Measurements from ENCODE around the gene CARD19. TPM values are rescaled to one million over a fixed set of nuclear protein-coding genes. Genes with fewer than 3 reads are reported as not detected.

CARD19 gene
- total RNA-seq: 10 to 100 TPM; 43.2 to 43.6 TPM
- polyA plus RNA-seq: 66.4 TPM

- H3K9me3 Mint-ChIP-seq: no peaks in the 10 kb centered on the region
- peak within 1 kb of the TSS; percentile 91 for H3K27ac ChIP-seq (ENCODE audit: low read depth, low read length)
- H3K4me3 Mint-ChIP-seq: peak within 1 kb of the TSS; percentile 87 to 93 (median 90)
- CTCF ChIA-PET: interaction anchor here (1.3 to 4.2 kb wide), 3 partner anchors 12 to 140 kb away, joined by 3 to 34 read pairs (median 4); no protein-coding TSS in a partner anchor
- no peaks in the 10 kb centered on the region for H3K27me3 ChIP-seq (ENCODE audit: insufficient read depth, low read length, poor library complexity, severe bottlenecking)
- H3K36me3 Mint-ChIP-seq: peaks cover 0 to 11% (median 0%) of the 10 kb centered on the region in 3 donors
- peak within 1 kb of the TSS; percentile 94 to 99 (median 96) for H3K27ac Mint-ChIP-seq
- H3K4me3 ChIP-seq (ENCODE audit: low read length): peak within 1 kb of the TSS; percentile 76
- H3K4me1 ChIP-seq (ENCODE audit: insufficient read depth, low read length): peaks cover 63% of the 10 kb centered on the region
- POLR2A ChIA-PET: interaction anchor here (0.9 to 2.6 kb wide), 4 partner anchors 32 to 426 kb away, joined by 3 to 17 read pairs (median 3); partner anchors contain the start of genes IPPK and NINJ1
- H3K27me3 Mint-ChIP-seq: no peaks in the 10 kb centered on the region
- DNase-seq: peak in 4 of 5 donors; percentile 52 to 75 (median 62)
- no peaks in the 10 kb centered on the region for H3K9me3 ChIP-seq (ENCODE audit: low read length)
- H3K36me3 ChIP-seq (ENCODE audit: insufficient read depth, low read length): no peaks in the 10 kb centered on the region
- peaks cover 63 to 81% (median 67%) of the 10 kb centered on the region in 3 donors for H3K4me1 Mint-ChIP-seq
Measured at GRCh38 chr9:93096131-93096802, at the start of gene CARD19. TSS of gene CARD19 (plus strand) at chr9:93096217. CDS start at chr9:93096346, 129 bp downstream.

DNA sequence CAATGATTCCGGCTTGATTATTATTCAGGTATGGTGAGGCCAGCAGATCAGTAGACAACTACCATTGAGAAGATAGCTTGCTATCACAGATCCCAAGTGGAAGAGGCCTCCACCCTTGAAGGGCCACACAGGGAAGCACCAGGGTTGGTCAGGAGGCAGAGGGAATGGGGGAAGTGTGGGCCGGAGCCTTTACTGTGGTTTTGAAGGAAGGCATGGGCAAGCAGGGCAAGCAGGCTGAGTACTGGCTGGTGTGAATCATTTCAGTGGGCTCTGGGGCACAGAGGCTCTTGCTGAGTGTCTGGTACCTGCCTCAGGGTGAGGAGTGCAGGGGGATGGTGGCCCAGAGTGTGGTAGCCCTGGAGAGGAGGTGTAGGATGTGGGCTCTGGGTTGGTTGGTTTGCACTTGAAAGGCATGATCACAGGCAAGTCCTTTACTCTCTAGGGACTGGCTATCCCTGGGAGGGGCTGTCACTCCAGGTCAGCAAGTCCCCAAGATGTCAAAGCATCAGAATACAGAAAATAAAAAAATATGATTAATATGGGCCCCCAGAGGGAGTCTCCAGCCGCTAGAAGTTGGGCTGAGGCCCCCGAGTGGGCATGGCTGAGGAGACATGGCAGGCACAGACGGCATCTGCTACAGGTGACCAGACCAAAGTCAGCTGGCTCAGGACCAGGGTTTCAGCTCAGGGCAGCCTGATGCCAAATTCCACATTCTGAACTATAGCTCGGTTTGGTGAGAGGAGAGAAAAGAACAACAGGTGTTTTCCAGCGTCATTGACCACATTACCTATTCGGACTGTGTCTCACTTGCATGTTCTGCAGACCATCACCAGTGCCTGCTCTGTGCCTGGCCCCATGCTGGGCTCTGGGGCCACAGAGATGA is 47.2 kb upstream of the CARD19 start:
- peak overlapping the region in 4 of 8 donors; percentile 50 to 83 (median 82) for H3K27ac Mint-ChIP-seq
- peak overlapping the region in 1 of 7 donors; percentile 20 for H3K4me3 Mint-ChIP-seq
- H3K4me3 ChIP-seq (ENCODE audit: low read length): no peak overlapping the region

GRCh38 chr9:93049491-93049890 is 46.5 kb upstream of the CARD19 start:
- CTCF ChIA-PET: interaction anchor here (2.5 kb wide), 1 partner anchor 10 kb away, joined by 7 read pairs; no protein-coding TSS in a partner anchor
- Mint-ChIP-seq H3K27ac (peak overlapping the region in 2 of 8 donors; percentile 2 to 83), H3K9me3 (no peaks in the 10 kb centered on the region), H3K27me3 (peaks cover 0 to 2% of the 10 kb centered on the region in 2 donors), H3K36me3 (no peaks in the 10 kb centered on the region), H3K4me1 (peaks cover 19 to 33% (median 26%) of the 10 kb centered on the region in 3 donors), H3K4me3 (peak overlapping the region in 1 of 7 donors; percentile 20)
- no peaks in the 10 kb centered on the region for H3K9me3 ChIP-seq (ENCODE audit: low read length)
- POLR2A ChIA-PET: no interaction called here
- DNase-seq: no peak
- H3K4me3 ChIP-seq (ENCODE audit: low read length): no peak overlapping the region
- no peaks in the 10 kb centered on the region for H3K4me1 ChIP-seq (ENCODE audit: insufficient read depth, low read length)
- H3K36me3 ChIP-seq (ENCODE audit: insufficient read depth, low read length): no peaks in the 10 kb centered on the region
- H3K27me3 ChIP-seq (ENCODE audit: insufficient read depth, low read length, poor library complexity, severe bottlenecking): no peaks in the 10 kb centered on the region
- no peak overlapping the region for H3K27ac ChIP-seq (ENCODE audit: low read depth, low read length)

More for the DNA sequence above, 47.2 kb upstream of the CARD19 start:
- peaks cover 4% of the 10 kb centered on the region for H3K4me1 ChIP-seq (ENCODE audit: insufficient read depth, low read length)
- no peaks in the 10 kb centered on the region for H3K36me3 Mint-ChIP-seq
- no peaks in the 10 kb centered on the region for H3K27me3 ChIP-seq (ENCODE audit: insufficient read depth, low read length, poor library complexity, severe bottlenecking)
- CTCF ChIA-PET: interaction anchor here (1.1 to 2.5 kb wide), 2 partner anchors 11 to 12 kb away, joined by 3 to 7 read pairs; no protein-coding TSS in a partner anchor
- H3K27me3 Mint-ChIP-seq: peaks cover 0 to 2% of the 10 kb centered on the region in 2 donors
- DNase-seq: peak in 1 of 5 donors; percentile 33
- no peak overlapping the region for H3K27ac ChIP-seq (ENCODE audit: low read depth, low read length)
- no peaks in the 10 kb centered on the region for H3K36me3 ChIP-seq (ENCODE audit: insufficient read depth, low read length)
- H3K9me3 Mint-ChIP-seq: no peaks in the 10 kb centered on the region
- peaks cover 21 to 29% (median 22%) of the 10 kb centered on the region in 3 donors for H3K4me1 Mint-ChIP-seq
- POLR2A ChIA-PET: no interaction called here
- no peaks in the 10 kb centered on the region for H3K9me3 ChIP-seq (ENCODE audit: low read length)

DNA sequence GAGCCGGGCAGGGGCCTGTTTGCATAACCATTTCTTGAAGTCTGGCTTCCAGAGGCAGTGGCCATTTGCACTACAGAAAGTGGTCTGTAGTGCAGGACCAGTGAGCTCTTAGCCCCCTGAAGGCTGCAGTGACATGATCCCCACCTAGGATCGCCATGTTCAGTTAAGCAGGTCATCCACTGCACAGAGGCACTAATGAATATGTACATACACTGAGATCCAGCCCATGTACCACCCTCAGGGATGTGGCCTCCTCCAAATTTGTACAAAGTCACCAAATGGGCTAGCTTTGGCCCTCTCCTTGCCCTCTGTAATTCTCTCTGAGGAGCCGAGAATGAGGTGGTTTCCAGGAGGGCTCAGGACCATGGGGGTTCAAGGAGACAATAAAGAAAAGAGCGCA is 45.8 kb upstream of the CARD19 start:
- H3K27me3 ChIP-seq (ENCODE audit: insufficient read depth, low read length, poor library complexity, severe bottlenecking): no peaks in the 10 kb centered on the region
- no peaks in the 10 kb centered on the region for H3K4me1 ChIP-seq (ENCODE audit: insufficient read depth, low read length)
- H3K27ac ChIP-seq (ENCODE audit: low read depth, low read length): no peak overlapping the region
- H3K36me3 Mint-ChIP-seq: no peaks in the 10 kb centered on the region
- H3K4me3 Mint-ChIP-seq: no peak overlapping the region
- no peaks in the 10 kb centered on the region for H3K9me3 ChIP-seq (ENCODE audit: low read length)
- no peaks in the 10 kb centered on the region for H3K9me3 Mint-ChIP-seq
- H3K36me3 ChIP-seq (ENCODE audit: insufficient read depth, low read length): no peaks in the 10 kb centered on the region
- no peak overlapping the region for H3K27ac Mint-ChIP-seq
- H3K27me3 Mint-ChIP-seq: peaks cover 0 to 2% of the 10 kb centered on the region in 2 donors
- CTCF ChIA-PET: interaction anchor here (2.5 kb wide), 1 partner anchor 9 kb away, joined by 7 read pairs; no protein-coding TSS in a partner anchor
- POLR2A ChIA-PET: interaction anchor here (4.4 kb wide), 1 partner anchor 14 kb away, joined by 19 read pairs; no protein-coding TSS in a partner anchor
- H3K4me3 ChIP-seq (ENCODE audit: low read length): no peak overlapping the region
- DNase-seq: peak in 1 of 5 donors; percentile 19
- H3K4me1 Mint-ChIP-seq: peaks cover 23 to 39% (median 28%) of the 10 kb centered on the region in 3 donors

DNA sequence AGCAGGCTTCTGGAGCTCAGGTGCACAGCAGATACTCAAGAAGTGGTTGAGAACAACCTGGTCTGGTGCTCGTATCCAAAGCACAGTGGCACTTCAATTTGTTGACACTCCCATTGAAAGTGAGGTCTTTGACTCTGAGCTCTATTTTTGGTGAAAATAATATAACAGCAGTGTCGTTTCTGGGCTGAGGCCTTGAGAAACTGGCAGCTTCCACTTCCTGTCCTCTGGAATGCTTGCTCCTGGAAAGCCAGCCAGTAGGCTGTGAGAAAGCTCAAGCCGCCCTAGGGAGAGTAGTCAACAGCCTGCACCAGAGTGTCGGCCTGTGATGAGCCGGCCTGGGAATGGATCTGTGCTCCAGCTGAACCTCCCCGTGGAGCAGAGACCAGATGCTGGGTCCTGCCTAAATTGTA is 44.3 kb upstream of the CARD19 start:
- CTCF ChIA-PET: interaction anchor here (0.9 to 4.9 kb wide), 5 partner anchors 8 to 41 kb away, joined by 3 to 23 read pairs (median 4); no protein-coding TSS in a partner anchor
- no peaks in the 10 kb centered on the region for H3K36me3 Mint-ChIP-seq
- H3K27ac Mint-ChIP-seq: peak overlapping the region in 4 of 8 donors; percentile 21 to 84 (median 61)
- no peak overlapping the region for H3K4me3 Mint-ChIP-seq
- no peak overlapping the region for H3K4me3 ChIP-seq (ENCODE audit: low read length)
- H3K27ac ChIP-seq (ENCODE audit: low read depth, low read length): no peak overlapping the region
- H3K27me3 ChIP-seq (ENCODE audit: insufficient read depth, low read length, poor library complexity, severe bottlenecking): no peaks in the 10 kb centered on the region
- POLR2A ChIA-PET: interaction anchor here (0.6 to 4.4 kb wide), 3 partner anchors 10 to 43 kb away, joined by 4 to 19 read pairs (median 4); no protein-coding TSS in a partner anchor
- peaks cover 27 to 46% (median 30%) of the 10 kb centered on the region in 3 donors for H3K4me1 Mint-ChIP-seq
- H3K4me1 ChIP-seq (ENCODE audit: insufficient read depth, low read length): no peaks in the 10 kb centered on the region
- H3K9me3 ChIP-seq (ENCODE audit: low read length): no peaks in the 10 kb centered on the region
- H3K36me3 ChIP-seq (ENCODE audit: insufficient read depth, low read length): no peaks in the 10 kb centered on the region
- peaks cover 0 to 2% of the 10 kb centered on the region in 2 donors for H3K27me3 Mint-ChIP-seq
- no peak for DNase-seq
- no peaks in the 10 kb centered on the region for H3K9me3 Mint-ChIP-seq

- H3K4me1 Mint-ChIP-seq: peaks cover 32 to 59% (median 34%) of the 10 kb centered on the region in 3 donors
- H3K36me3 Mint-ChIP-seq: no peaks in the 10 kb centered on the region
- H3K4me3 Mint-ChIP-seq: no peak overlapping the region
- DNase-seq: peak in 1 of 5 donors; percentile 40
- Histone ChIP-seq H3K27ac (ENCODE audit: low read depth, low read length) (no peak overlapping the region), H3K4me3 (ENCODE audit: low read length) (no peak overlapping the region), H3K4me1 (ENCODE audit: insufficient read depth, low read length) (peaks cover 4% of the 10 kb centered on the region), H3K27me3 (ENCODE audit: insufficient read depth, low read length, poor library complexity, severe bottlenecking) (no peaks in the 10 kb centered on the region), H3K36me3 (ENCODE audit: insufficient read depth, low read length) (no peaks in the 10 kb centered on the region), H3K9me3 (ENCODE audit: low read length) (no peaks in the 10 kb centered on the region)
- peak overlapping the region in 5 of 8 donors; percentile 17 to 84 (median 47) for H3K27ac Mint-ChIP-seq
- no peaks in the 10 kb centered on the region for H3K27me3 Mint-ChIP-seq
- CTCF ChIA-PET: interaction anchor here (0.7 to 4.9 kb wide), 6 partner anchors 11 to 56 kb away, joined by 3 to 23 read pairs (median 3); no protein-coding TSS in a partner anchor
- POLR2A ChIA-PET: interaction anchor here (1.3 to 4.4 kb wide), 2 partner anchors 11 kb away, joined by 4 to 19 read pairs; no protein-coding TSS in a partner anchor
- H3K9me3 Mint-ChIP-seq: no peaks in the 10 kb centered on the region
Measured at GRCh38 chr9:93052791-93053540, 43.1 kb upstream of the CARD19 start.

DNA sequence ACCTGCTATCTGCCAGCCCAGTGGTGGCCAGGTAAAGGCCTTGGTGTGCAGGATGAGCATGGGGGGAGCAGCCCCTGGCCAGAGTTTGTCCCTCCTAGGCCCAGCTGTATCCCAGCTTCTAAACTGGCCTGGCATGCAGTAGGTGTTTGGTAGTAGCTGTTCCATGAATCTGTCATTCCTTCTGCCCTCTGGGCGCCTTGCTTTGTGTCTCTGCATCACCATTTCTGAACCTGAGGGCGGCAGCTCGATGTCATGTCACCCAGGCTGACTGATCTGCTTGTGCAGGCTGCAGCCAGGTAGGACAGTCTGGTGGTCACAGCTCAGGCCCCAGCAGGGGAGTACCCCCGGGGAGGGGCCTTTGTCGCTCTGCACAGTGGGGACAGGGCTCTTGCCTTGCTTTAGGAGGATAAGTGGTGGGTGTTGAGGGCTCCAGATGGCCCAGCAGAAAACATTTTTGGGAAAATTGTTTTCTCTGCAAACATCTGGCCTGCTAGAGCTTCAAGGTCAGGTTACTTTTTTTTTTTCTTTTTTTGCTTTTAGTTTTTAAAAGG is 42.2 kb upstream of the CARD19 start:
- H3K27me3 Mint-ChIP-seq: no peaks in the 10 kb centered on the region
- no peaks in the 10 kb centered on the region for H3K36me3 Mint-ChIP-seq
- no peak overlapping the region for H3K4me3 ChIP-seq (ENCODE audit: low read length)
- no peaks in the 10 kb centered on the region for H3K36me3 ChIP-seq (ENCODE audit: insufficient read depth, low read length)
- no peak overlapping the region for H3K4me3 Mint-ChIP-seq
- H3K27ac Mint-ChIP-seq: peak overlapping the region in 5 of 8 donors; percentile 35 to 84 (median 47)
- H3K9me3 ChIP-seq (ENCODE audit: low read length): no peaks in the 10 kb centered on the region
- no peak overlapping the region for H3K27ac ChIP-seq (ENCODE audit: low read depth, low read length)
- H3K4me1 Mint-ChIP-seq: peaks cover 32 to 58% (median 33%) of the 10 kb centered on the region in 3 donors
- no peak for DNase-seq
- H3K9me3 Mint-ChIP-seq: no peaks in the 10 kb centered on the region
- no peaks in the 10 kb centered on the region for H3K27me3 ChIP-seq (ENCODE audit: insufficient read depth, low read length, poor library complexity, severe bottlenecking)
- peaks cover 8% of the 10 kb centered on the region for H3K4me1 ChIP-seq (ENCODE audit: insufficient read depth, low read length)
- ChIA-PET POLR2A (interaction anchor here (4.4 kb wide), 1 partner anchor 11 kb away, joined by 19 read pairs; no protein-coding TSS in a partner anchor), CTCF (interaction anchor here (0.7 to 4.9 kb wide), 7 partner anchors 11 to 72 kb away, joined by 3 to 23 read pairs (median 3); no protein-coding TSS in a partner anchor)
